A673 (cell line): ENCODE measurements around the gene IL15RA. TPM values are rescaled to one million over a fixed set of nuclear protein-coding genes. Genes with fewer than 3 reads are reported as not detected.

Source experiments
- BruUV-seq: library from RNA; stranded (reverse); fragments of 400-500 nt; replicated peaks from 2 replicates; lab custom pipeline; 2021; lab: Mats Ljungman, UMichigan
- CTCF ChIA-PET: fragments of 300-600 bp; sonication (Branson Sonifier 250); formaldehyde crosslinking; loops from one replicate; lab custom pipeline; 2022; ENCODE audit warnings: antibody characterized with exemption; lab: Charles Lee
- POLR2A ChIA-PET: fragments of 300-600 bp; sonication (Branson Sonifier 250); formaldehyde crosslinking; loops from one replicate; lab custom pipeline; 2022; ENCODE audit warnings: antibody characterized with exemption; ENCODE audit not compliant: low non-redundant PET; lab: Charles Lee
- DNase-seq: peaks from one replicate; pipeline ENCODE4 v3.0.0-alpha.2; 2015; ENCODE audit warnings: low spot score
- H3K27ac ChIP-seq: fragments of 200-600 bp; sonication (generic); 2 replicates; pipeline ENCODE4 v1.5.1; 2016; ENCODE audit warnings: mixed run types, low read depth, mild to moderate bottlenecking, mixed read lengths, antibody characterized with exemption, low read length; ENCODE audit not compliant: poor library complexity, severe bottlenecking
- H3K27me3 ChIP-seq: fragments of 200-600 bp; sonication (generic); replicated peaks from 2 replicates; pipeline ENCODE4 v1.6.1; 2017; ENCODE audit warnings: mixed run types, low read depth, mild to moderate bottlenecking, mixed read lengths, antibody characterized with exemption, low read length; ENCODE audit not compliant: insufficient read depth, poor library complexity
- H3K36me3 ChIP-seq: fragments of 200-600 bp; sonication (generic); 2 replicates; pipeline ENCODE4 v1.6.1; 2016; ENCODE audit warnings: mixed run types, mild to moderate bottlenecking, mixed read lengths, antibody characterized with exemption, low read length; ENCODE audit not compliant: insufficient read depth, poor library complexity, severe bottlenecking
- H3K4me1 ChIP-seq: fragments of 200-600 bp; sonication (generic); 2 replicates; pipeline ENCODE4 v1.6.1; 2017; ENCODE audit warnings: mixed run types, mild to moderate bottlenecking, mixed read lengths, antibody characterized with exemption, low read length; ENCODE audit not compliant: insufficient read depth, poor library complexity, severe bottlenecking
- H3K4me3 ChIP-seq: fragments of 200-600 bp; sonication (generic); 2 replicates; pipeline ENCODE4 v1.5.1; 2016; ENCODE audit warnings: low read depth, mixed run types, mild to moderate bottlenecking, mixed read lengths, low read length; ENCODE audit not compliant: poor library complexity, severe bottlenecking
- H3K9me3 ChIP-seq: fragments of 200-600 bp; sonication (generic); 2 replicates; pipeline ENCODE4 v1.6.1; 2016; ENCODE audit warnings: mixed run types, low read depth, mild to moderate bottlenecking, mixed read lengths, antibody characterized with exemption, low read length; ENCODE audit not compliant: poor library complexity, severe bottlenecking
- CTCF ChIP-seq: fragments of 300-800, 200-600 bp; sonication (generic); conservative IDR thresholded peaks from 2 replicates; pipeline ENCODE4 v1.5.1; 2017; ENCODE audit warnings: low read depth, mild to moderate bottlenecking, antibody characterized with exemption, low read length, moderate library complexity, mixed read lengths
- EZH2 ChIP-seq: fragments of 200-600 bp; sonication (generic); IDR thresholded peaks from 2 replicates; pipeline ENCODE4 v1.6.1; 2017; ENCODE audit warnings: borderline replicate concordance, low read depth, mild to moderate bottlenecking, mixed read lengths, antibody characterized with exemption, low read length; ENCODE audit not compliant: poor library complexity, severe bottlenecking
- intact Hi-C: fragments of 100-400 bp; cut with micrococcal nuclease; formaldehyde crosslinking; loops from one replicate; pipeline ENCODE4 v1.10.0; 2022; ENCODE audit not compliant: unreplicated experiment
- total RNA-seq: library from RNA; stranded (reverse); gene quantifications from 2 replicates; pipeline ENCODE4 v1.2.3, GENCODE V29; 2021

Gene IL15RA
- total RNA-seq, 1 experiment from 2014 or later: 1.1 TPM

- no peaks in the 10 kb centered on the region for H3K27me3 ChIP-seq
Measured at GRCh38 chr10:5903563-5903962, 73.8 kb downstream of the IL15RA start.

GRCh38 chr10:5902511-5903274 is 74.7 kb downstream of the IL15RA start:
- ChIA-PET POLR2A (no interaction called here), CTCF (interaction anchor here (0.6 kb wide), 1 partner anchor 13 kb away, joined by 3 read pairs; no protein-coding TSS in a partner anchor)
- DNase-seq: no peak
- no peaks in the 10 kb centered on the region for H3K27me3 ChIP-seq
- TF ChIP-seq EZH2 (no peak), CTCF (no peak)
- H3K36me3 ChIP-seq: peaks cover 14% of the 10 kb centered on the region
- H3K4me1 ChIP-seq: no peaks in the 10 kb centered on the region
- no TSS peak for BruUV-seq
- H3K4me3 ChIP-seq: no peak overlapping the region
- no peaks in the 10 kb centered on the region for H3K9me3 ChIP-seq
- no peak overlapping the region for H3K27ac ChIP-seq
- intact Hi-C loops: no loop called here

More at GRCh38 chr10:5903563-5903962, 73.8 kb downstream of the IL15RA start:
- Histone ChIP-seq H3K36me3 (peaks cover 12% of the 10 kb centered on the region), H3K4me1 (no peaks in the 10 kb centered on the region), H3K27ac (no peak overlapping the region), H3K4me3 (no peak overlapping the region), H3K9me3 (no peaks in the 10 kb centered on the region)
- intact Hi-C loops: no loop called here
- TF ChIP-seq CTCF (no peak), EZH2 (no peak)
- ChIA-PET CTCF (no interaction called here), POLR2A (no interaction called here)
- no TSS peak for BruUV-seq
- DNase-seq: no peak

Other genes starting within 250 kb of the IL15RA start
- gene GDI2, start 164.1 kb downstream of the IL15RA start, total RNA-seq: 294 and 325 TPM in 2 replicates
- 16.2 and 17.3 TPM in 2 replicates for gene ANKRD16, start 87.7 kb downstream of the IL15RA start, total RNA-seq
- gene FBH1, start 87.3 kb downstream of the IL15RA start, total RNA-seq: 84.0 and 87.5 TPM in 2 replicates
- gene IL2RA, start 84.8 kb upstream of the IL15RA start, total RNA-seq: not detected in 2 replicates
- gene RBM17, start 111.5 kb upstream of the IL15RA start, total RNA-seq: 195 and 200 TPM in 2 replicates
- gene PFKFB3, start 225.4 kb upstream of the IL15RA start, total RNA-seq: 42.8 and 53.0 TPM in 2 replicates